H1 (cell line): ENCODE data around the gene INPP4B.

Source experiments
- ATF2 ChIP-seq: IDR thresholded peaks from 2 replicates; pipeline ENCODE4 v1.6.1; 2012; ENCODE audit warnings: low read length, inconsistent platforms
- CREB1 ChIP-seq: IDR thresholded peaks from 2 replicates; pipeline ENCODE4 v1.6.1; 2012; ENCODE audit warnings: inconsistent platforms
- CTCF ChIP-seq, 3 experiments: IDR thresholded peaks; 1 replicate in 2 of 3; 2 replicates in 1 of 3; pipeline versions ENCODE4 v1.5.1 to v1.6.1; 2011; ENCODE audit warnings: low read length in 3 of 3, mild to moderate bottlenecking in 3 of 3, inconsistent platforms in 2 of 3, low read depth in 1 of 3, moderate library complexity in 1 of 3; ENCODE audit not compliant: insufficient read depth in 1 of 3; ENCODE audit errors: control extremely low read depth in 1 of 3
- NRF1 ChIP-seq: IDR thresholded peaks from 2 replicates; pipeline ENCODE4 v1.6.1; 2011; ENCODE audit warnings: mild to moderate bottlenecking, low read depth, low read length, improper control_type of control experiment
- RAD21 ChIP-seq, 2 experiments: IDR thresholded peaks in 1 of 2; conservative IDR thresholded peaks in 1 of 2; 2 replicates each; pipeline ENCODE4 v1.6.1; 2011; ENCODE audit warnings: low read depth in 2 of 2, low read length in 2 of 2, improper control_type of control experiment in 1 of 2, inconsistent platforms in 1 of 2, mild to moderate bottlenecking in 1 of 2, moderate library complexity in 1 of 2
- SUZ12 ChIP-seq: fragments of 200-600 bp; sonication (generic); IDR thresholded peaks from 2 replicates; pipeline ENCODE4 v1.6.1; 2012; ENCODE audit warnings: mild to moderate bottlenecking, inconsistent platforms, low read length, moderate library complexity, mixed read lengths

DNA sequence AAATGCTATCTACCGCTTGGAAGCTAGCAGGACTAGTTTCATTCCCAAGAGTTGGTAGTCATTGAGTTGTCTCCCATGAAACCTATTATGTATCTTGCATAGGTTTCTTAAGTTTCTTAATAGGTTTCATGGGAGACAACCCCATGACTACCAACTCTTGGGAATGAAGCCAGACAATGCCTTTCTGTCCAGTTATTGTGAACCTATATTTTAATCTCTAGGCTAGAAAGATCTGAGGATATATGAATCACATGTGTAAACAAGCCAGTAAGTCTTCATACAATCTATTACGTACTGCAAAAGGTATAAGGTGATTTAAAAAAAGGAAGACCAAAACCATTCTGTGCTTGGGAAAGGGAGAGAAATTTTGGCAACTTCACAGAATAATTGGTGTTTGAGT is 162.6 kb downstream of the INPP4B start:
- TF ChIP-seq CTCF (IDR thresholded peaks at IDR 0.05; ENCODE audit: control extremely low read depth in 1 of 3, insufficient read depth in 1 of 3, low read depth in 1 of 3, low read length in 3 of 3) = no peak
- TF ChIP-seq ATF2 = no peak
- TF ChIP-seq CREB1 = no peak
- TF ChIP-seq SUZ12 = no peak
- no peak for TF ChIP-seq RAD21 (IDR thresholded peaks at IDR 0.05 in 1 of 2, conservative IDR thresholded peaks at IDR 0.05 in 1 of 2; ENCODE audit: low read depth in 2 of 2, low read length in 2 of 2)
- TF ChIP-seq NRF1 = no peak
